ENCODE results near the gene ADAMTS3.

The ADAMTS3 gene

DNA sequence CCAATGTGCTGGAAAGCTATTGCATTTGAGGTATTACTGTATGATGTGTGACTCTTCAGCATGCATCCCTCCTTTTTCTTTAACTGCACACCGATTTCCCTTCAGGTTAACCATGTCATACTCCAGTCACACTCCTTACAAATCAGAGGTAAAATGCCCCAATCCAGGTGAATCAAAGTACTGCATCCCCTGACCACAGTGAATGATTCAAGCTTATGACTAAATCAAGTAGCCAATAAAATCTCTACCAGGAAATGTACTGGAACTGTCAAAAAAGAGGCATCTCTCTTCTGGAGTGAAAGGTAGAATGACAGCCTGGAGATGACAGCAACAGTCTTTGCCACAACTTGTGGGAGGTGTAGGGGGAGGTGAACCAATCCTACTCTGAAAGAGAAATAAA is 10.4 kb downstream of the ADAMTS3 start:
- H3K9ac ChIP-seq: no peak overlapping the region
- no peak overlapping the region for H2AFZ ChIP-seq (ENCODE audit: low read depth)
- no peak overlapping the region for H3K4me3 ChIP-seq (IDR thresholded peaks at IDR 0.05; ENCODE audit: insufficient read depth, low read depth, low read length)
- no peak overlapping the region for H3K4me2 ChIP-seq
- H3K4me1 ChIP-seq (ENCODE audit: low read depth, poor library complexity, severe bottlenecking): no peaks in the 10 kb centered on the region
- H3K36me3 ChIP-seq (ENCODE audit: insufficient read depth): no peaks in the 10 kb centered on the region
- H3K79me2 ChIP-seq (ENCODE audit: insufficient read depth, low read depth): no peaks in the 10 kb centered on the region
- H3K27me3 ChIP-seq (ENCODE audit: insufficient read depth, low read depth): no peaks in the 10 kb centered on the region
- TF ChIP-seq, protein P1, sequence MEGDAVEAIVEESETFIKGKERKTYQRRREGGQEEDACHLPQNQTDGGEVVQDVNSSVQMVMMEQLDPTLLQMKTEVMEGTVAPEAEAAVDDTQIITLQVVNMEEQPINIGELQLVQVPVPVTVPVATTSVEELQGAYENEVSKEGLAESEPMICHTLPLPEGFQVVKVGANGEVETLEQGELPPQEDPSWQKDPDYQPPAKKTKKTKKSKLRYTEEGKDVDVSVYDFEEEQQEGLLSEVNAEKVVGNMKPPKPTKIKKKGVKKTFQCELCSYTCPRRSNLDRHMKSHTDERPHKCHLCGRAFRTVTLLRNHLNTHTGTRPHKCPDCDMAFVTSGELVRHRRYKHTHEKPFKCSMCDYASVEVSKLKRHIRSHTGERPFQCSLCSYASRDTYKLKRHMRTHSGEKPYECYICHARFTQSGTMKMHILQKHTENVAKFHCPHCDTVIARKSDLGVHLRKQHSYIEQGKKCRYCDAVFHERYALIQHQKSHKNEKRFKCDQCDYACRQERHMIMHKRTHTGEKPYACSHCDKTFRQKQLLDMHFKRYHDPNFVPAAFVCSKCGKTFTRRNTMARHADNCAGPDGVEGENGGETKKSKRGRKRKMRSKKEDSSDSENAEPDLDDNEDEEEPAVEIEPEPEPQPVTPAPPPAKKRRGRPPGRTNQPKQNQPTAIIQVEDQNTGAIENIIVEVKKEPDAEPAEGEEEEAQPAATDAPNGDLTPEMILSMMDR (conservative IDR thresholded peaks at IDR 0.05; ENCODE audit: low read depth, low read length): no peak
- no peak overlapping the region for H3K27ac ChIP-seq
- no peaks in the 10 kb centered on the region for H4K20me1 ChIP-seq (ENCODE audit: insufficient read depth)

DNA sequence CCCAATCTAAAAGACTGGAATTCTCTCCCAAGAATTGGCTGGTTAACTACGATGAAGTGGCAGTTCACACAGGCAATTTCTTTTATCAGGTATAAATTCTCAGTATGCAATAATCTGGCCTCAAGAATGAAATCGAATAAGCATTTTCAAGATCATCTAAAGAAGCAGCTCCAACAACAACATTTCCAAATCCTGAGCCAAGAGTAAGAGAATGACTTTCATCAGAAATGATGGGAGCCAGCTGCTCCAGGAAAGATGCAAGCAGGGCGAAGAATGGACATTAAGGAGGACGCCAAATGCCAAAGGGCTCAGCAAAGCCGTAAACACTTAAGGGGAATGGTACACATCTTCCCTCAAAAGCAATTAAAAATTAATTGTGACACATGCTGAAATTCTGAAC is 12.0 kb downstream of the ADAMTS3 start:
- Histone ChIP-seq H3K79me2 (ENCODE audit: insufficient read depth, low read depth) (no peaks in the 10 kb centered on the region), H3K9ac (no peak overlapping the region), H3K27me3 (ENCODE audit: insufficient read depth, low read depth) (no peaks in the 10 kb centered on the region), H3K27ac (no peak overlapping the region), H3K36me3 (ENCODE audit: insufficient read depth) (no peaks in the 10 kb centered on the region), H3K4me3 (IDR thresholded peaks at IDR 0.05; ENCODE audit: insufficient read depth, low read depth, low read length) (no peak overlapping the region), H2AFZ (ENCODE audit: low read depth) (no peak overlapping the region), H3K4me1 (ENCODE audit: low read depth, poor library complexity, severe bottlenecking) (no peaks in the 10 kb centered on the region), H4K20me1 (ENCODE audit: insufficient read depth) (no peaks in the 10 kb centered on the region), H3K4me2 (no peak overlapping the region)
- TF ChIP-seq, protein P1 (conservative IDR thresholded peaks at IDR 0.05; ENCODE audit: low read depth, low read length): no peak

DNA sequence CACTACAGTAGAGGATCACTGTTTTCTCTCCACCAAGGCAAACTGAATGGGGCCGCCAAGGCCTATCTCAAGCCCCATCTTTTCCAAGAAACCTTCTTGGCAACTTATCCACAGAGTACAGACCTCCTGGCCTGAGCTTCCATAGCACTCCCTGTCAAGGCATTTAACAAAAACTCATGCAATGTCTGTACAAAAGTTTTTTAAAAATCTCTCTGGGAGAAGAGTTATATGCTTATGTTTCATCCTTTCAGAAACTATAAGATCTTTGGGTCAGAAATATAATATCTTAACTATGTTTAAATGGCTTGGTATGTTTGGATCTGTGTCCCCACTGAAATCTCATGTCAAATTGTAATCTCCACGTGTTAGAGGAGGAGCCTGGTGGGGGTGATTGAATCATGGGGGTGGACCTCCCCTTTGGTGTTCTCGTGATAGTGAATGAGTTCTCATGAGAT is 13.6 kb downstream of the ADAMTS3 start:
- H3K4me2 ChIP-seq: no peak overlapping the region

DNA sequence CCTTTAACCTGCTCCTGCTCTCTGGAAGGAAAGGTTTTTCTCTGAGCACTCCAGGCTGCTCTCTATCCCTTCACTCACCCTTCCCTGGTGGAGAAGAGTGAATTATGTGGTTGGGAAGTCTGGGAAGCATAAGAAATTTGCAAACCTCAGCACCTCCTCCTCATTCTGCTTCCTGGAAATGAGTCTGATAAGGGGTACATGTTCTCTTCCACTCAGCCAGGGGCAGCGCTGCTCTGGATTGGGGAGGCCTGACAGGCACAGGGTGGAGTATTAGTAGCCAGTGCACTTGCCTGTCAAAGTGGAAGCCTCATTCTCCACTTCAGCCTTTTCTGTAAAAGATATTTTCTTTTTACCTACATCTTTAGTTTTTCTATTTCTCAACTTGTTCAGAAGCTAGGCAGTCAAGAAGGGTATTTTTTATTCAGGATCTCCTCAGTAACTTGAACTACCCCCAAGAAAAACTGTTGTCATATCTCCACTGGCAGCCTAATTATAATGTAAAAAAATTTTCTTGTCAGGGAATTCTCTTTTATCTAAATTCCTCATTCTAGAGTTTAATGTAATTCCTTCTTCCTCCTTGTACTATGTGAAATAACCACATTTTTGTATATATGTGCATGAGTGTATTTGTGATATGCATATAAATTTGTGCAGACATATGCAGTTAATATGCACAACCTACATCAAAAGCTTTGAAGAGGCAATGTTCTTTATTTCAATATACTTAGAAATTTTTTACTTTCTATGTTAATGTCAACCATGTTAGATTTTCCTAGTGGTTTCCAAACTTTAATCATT is 15.3 kb downstream of the ADAMTS3 start:
- Histone ChIP-seq H3K79me2 (ENCODE audit: insufficient read depth, low read depth) (no peaks in the 10 kb centered on the region), H3K4me2 (no peak overlapping the region), H3K36me3 (ENCODE audit: insufficient read depth) (no peaks in the 10 kb centered on the region), H4K20me1 (ENCODE audit: insufficient read depth) (no peaks in the 10 kb centered on the region), H3K4me1 (ENCODE audit: low read depth, poor library complexity, severe bottlenecking) (no peaks in the 10 kb centered on the region), H3K4me3 (IDR thresholded peaks at IDR 0.05; ENCODE audit: insufficient read depth, low read depth, low read length) (no peak overlapping the region), H3K27ac (no peak overlapping the region), H3K27me3 (ENCODE audit: insufficient read depth, low read depth) (no peaks in the 10 kb centered on the region), H3K9ac (no peak overlapping the region), H2AFZ (ENCODE audit: low read depth) (no peak overlapping the region)
- TF ChIP-seq, protein P1 (conservative IDR thresholded peaks at IDR 0.05; ENCODE audit: low read depth, low read length): no peak

More for the DNA sequence above, 13.6 kb downstream of the ADAMTS3 start:
- Histone ChIP-seq H3K79me2 (ENCODE audit: insufficient read depth, low read depth) (no peaks in the 10 kb centered on the region), H3K27ac (no peak overlapping the region), H3K4me1 (ENCODE audit: low read depth, poor library complexity, severe bottlenecking) (no peaks in the 10 kb centered on the region), H3K27me3 (ENCODE audit: insufficient read depth, low read depth) (no peaks in the 10 kb centered on the region), H2AFZ (ENCODE audit: low read depth) (no peak overlapping the region), H4K20me1 (ENCODE audit: insufficient read depth) (no peaks in the 10 kb centered on the region), H3K36me3 (ENCODE audit: insufficient read depth) (no peaks in the 10 kb centered on the region), H3K9ac (no peak overlapping the region), H3K4me3 (IDR thresholded peaks at IDR 0.05; ENCODE audit: insufficient read depth, low read depth, low read length) (no peak overlapping the region)
- TF ChIP-seq, protein P1 (conservative IDR thresholded peaks at IDR 0.05; ENCODE audit: low read depth, low read length): no peak
